HFFc6 (cell line): Measurements from ENCODE around the gene LYPD6. TPM values are rescaled to one million over a fixed set of nuclear protein-coding genes. Genes with fewer than 3 reads are reported as not detected.

Experiments used
- DNase-seq: peaks from one replicate; pipeline ENCODE4 v3.0.0-alpha.2; 2018
- H3K27ac Mint-ChIP-seq: 2 replicates; pipeline ENCODE4 v1.8.0; 2020; ENCODE audit warnings: mild to moderate bottlenecking, mixed read lengths
- H3K27me3 Mint-ChIP-seq: 2 replicates; pipeline ENCODE4 v1.8.0; 2021; ENCODE audit warnings: mild to moderate bottlenecking, moderate library complexity, mixed read lengths; ENCODE audit not compliant: insufficient read depth
- H3K36me3 Mint-ChIP-seq: 2 replicates; pipeline ENCODE4 v1.8.0; 2021; ENCODE audit warnings: low read depth, mixed read lengths
- H3K4me1 Mint-ChIP-seq: 2 replicates; pipeline ENCODE4 v1.8.0; 2020; ENCODE audit warnings: low read depth, mixed read lengths
- H3K4me3 Mint-ChIP-seq: 2 replicates; pipeline ENCODE4 v1.8.0; 2020; ENCODE audit warnings: mild to moderate bottlenecking, moderate library complexity, mixed read lengths
- H3K9me3 Mint-ChIP-seq: 2 replicates; pipeline ENCODE4 v1.8.0; 2020; ENCODE audit warnings: mild to moderate bottlenecking, mixed read lengths
- total RNA-seq, 6 experiments: library from RNA; stranded (reverse); fragmentation: NEBNext Ultra II Directional; extraction: Animal tissue kit (Norgen Biotek cat#: 25700); gene quantifications; 2 replicates in 1 of 6; 3 replicates in 5 of 6; pipeline ENCODE4 v1.2.3, GENCODE V29; 2021
- TF ChIP-seq, protein P1 (sequence below): fragments of 200-600 bp; sonication (generic); IDR thresholded peaks from 2 replicates; pipeline ENCODE4 v1.5.0; 2021; ENCODE audit warnings: antibody characterized with exemption, mild to moderate bottlenecking

The LYPD6 gene
- total RNA-seq, 6 experiments from 2014 or later, result 16.7 to 29.4 (median 22.4) TPM

DNA sequence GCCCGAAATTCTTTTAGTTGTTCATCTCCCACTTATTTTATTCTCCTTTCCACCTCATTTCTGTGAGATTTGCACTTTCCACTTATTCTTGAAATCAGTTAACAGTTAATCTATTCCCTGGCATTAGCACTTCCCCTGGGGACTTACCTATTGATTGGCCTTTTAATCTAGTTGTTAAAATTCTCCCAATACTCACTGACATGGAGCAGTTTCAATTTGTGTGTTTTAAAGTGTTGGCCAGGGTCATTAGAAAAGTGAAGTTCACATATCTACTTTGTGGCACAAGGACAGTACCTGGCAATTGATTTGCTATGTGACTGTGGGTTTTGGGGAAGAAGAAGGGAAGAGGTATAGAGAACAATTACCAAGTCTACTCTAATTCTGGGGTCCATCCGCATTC is 83.1 kb downstream of the LYPD6 start:
- H3K4me1 Mint-ChIP-seq, result peaks cover 67% of the 10 kb centered on the region
- TF ChIP-seq, protein P1, sequence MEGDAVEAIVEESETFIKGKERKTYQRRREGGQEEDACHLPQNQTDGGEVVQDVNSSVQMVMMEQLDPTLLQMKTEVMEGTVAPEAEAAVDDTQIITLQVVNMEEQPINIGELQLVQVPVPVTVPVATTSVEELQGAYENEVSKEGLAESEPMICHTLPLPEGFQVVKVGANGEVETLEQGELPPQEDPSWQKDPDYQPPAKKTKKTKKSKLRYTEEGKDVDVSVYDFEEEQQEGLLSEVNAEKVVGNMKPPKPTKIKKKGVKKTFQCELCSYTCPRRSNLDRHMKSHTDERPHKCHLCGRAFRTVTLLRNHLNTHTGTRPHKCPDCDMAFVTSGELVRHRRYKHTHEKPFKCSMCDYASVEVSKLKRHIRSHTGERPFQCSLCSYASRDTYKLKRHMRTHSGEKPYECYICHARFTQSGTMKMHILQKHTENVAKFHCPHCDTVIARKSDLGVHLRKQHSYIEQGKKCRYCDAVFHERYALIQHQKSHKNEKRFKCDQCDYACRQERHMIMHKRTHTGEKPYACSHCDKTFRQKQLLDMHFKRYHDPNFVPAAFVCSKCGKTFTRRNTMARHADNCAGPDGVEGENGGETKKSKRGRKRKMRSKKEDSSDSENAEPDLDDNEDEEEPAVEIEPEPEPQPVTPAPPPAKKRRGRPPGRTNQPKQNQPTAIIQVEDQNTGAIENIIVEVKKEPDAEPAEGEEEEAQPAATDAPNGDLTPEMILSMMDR, result no peak

DNA sequence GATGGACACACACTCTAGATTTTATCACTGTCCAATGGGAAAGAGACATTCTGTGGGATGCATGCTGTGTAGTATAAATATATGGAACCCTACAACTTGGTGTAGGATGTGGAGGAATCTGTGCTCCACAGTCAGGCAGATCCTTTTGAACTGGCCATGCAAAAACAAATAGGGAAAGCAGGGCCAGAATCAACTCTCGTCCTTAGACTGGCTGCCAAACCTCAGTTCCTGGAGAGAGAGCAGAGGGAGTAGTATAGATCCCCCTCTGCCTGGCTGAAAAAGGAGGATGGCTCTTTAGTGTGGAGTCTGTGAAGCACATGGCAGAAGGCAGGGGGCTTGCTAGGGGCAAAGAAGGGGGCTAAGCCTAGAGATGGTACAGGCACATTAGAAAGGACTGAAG is 84.7 kb downstream of the LYPD6 start:
- peaks cover 67% of the 10 kb centered on the region for H3K4me1 Mint-ChIP-seq
- no peaks in the 10 kb centered on the region for H3K9me3 Mint-ChIP-seq
- H3K27ac Mint-ChIP-seq, result peak overlapping the region; percentile 2; the same call in 1 of the 2 replicates
- H3K27me3 Mint-ChIP-seq, result no peaks in the 10 kb centered on the region
- TF ChIP-seq, protein P1, result no peak
- no peak for DNase-seq
- H3K36me3 Mint-ChIP-seq, result peaks cover 7% of the 10 kb centered on the region
- H3K4me3 Mint-ChIP-seq, result no peak overlapping the region

More for the DNA sequence above, 83.1 kb downstream of the LYPD6 start:
- Mint-ChIP-seq H3K4me3 (no peak overlapping the region), H3K9me3 (no peaks in the 10 kb centered on the region), H3K27ac (no peak overlapping the region), H3K36me3 (peaks cover 15% of the 10 kb centered on the region), H3K27me3 (peaks cover 2% of the 10 kb centered on the region)
- DNase-seq, result no peak

DNA sequence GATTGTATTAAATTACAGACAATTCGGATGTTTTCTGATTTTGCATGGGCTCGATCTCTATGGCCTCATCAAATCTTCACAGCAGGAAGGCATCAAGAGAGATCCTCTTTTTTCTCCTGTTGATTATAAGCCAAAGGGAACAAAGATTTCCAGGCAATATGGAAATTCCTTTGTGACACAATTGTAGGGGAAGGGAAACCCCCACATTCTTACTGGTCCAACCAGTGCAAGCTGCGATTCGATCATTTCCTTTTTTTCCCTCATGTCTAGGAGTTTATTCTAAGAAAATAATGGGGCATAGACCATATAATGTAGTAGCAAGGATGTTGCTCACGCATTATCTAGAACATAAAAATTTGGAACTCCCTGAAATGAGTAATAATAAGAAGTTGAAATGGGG is 87.7 kb downstream of the LYPD6 start:
- DNase-seq, result no peak
- Mint-ChIP-seq H3K9me3 (no peaks in the 10 kb centered on the region), H3K4me3 (no peak overlapping the region; the same call in 1 of the 2 replicates), H3K27me3 (no peaks in the 10 kb centered on the region), H3K4me1 (peaks cover 64% of the 10 kb centered on the region), H3K27ac (no peak overlapping the region), H3K36me3 (peaks cover 7% of the 10 kb centered on the region)
- TF ChIP-seq, protein P1, result no peak

DNA sequence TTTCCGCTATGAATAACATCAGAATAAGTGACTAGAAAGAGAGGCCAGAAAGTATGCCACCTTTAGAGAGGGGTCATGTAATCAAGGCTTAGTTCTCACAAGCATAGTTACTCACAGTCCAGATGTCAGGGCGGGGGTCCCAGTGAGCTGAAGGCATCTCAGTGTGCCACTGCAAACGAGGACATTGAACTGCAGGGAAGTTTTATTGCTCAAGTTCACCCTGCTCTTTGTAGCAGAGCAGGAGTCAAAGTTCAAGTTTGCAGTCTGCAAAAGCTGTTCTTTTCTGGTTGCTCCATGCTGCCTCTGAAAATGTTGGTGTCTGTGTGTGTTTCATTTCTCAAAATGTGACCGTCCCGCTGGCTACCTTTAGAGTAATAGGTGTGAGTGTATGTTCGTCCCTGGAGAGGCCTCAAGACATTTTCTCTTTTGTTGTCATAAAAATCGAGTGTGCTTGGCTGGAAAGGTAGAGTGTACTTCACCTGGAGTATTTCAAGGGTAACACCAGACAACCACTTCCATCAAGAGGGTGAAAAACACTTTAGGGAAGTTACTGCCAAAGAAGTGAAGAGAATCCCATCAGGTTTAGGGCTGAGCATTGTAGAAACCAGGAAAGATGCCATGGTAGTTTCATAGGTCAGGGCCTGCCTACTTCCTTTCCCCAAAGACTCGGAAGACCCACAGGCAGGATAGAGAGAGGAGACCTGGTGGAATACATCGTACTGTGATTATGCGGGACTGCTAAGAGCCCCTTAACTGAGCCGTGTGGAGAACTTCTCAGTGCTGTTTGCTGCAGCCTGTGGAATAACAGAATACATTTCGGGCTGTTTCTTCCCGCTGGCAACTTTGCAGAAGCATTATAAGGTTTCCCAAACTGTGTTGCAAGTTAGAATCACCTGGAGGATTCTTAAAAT is 89.9 kb downstream of the LYPD6 start:
- Mint-ChIP-seq H3K9me3 (no peaks in the 10 kb centered on the region), H3K27ac (peak overlapping the region; percentile 27; the same call in 1 of the 2 replicates), H3K27me3 (no peaks in the 10 kb centered on the region; the same call in 1 of the 2 replicates), H3K4me1 (peaks cover 64% of the 10 kb centered on the region), H3K36me3 (peaks cover 14% of the 10 kb centered on the region), H3K4me3 (no peak overlapping the region)
- no peak for DNase-seq
- TF ChIP-seq, protein P1, result no peak

DNA sequence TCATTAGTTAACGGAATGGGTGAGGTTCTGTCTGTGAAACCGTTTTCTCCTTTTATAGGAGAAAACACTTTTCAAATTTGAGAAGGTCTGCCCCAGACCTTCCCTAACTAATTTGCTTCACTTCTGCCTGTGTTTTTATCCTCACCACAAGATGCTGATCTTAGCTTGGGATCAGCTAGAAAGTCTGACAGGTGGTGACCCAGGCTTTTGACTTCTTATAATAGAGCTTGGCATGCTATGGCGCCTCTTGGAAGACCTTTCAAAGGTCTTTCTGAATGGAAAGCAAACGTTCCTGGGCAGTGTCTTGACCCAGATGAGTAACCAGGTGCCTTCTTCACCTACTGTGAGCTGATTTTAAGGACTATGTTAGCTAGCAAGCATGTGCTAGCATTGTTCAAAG is 91.4 kb downstream of the LYPD6 start:
- DNase-seq, result no peak
- H3K27ac Mint-ChIP-seq, result peak overlapping the region; percentile 81
- H3K36me3 Mint-ChIP-seq, result peaks cover 22% of the 10 kb centered on the region
- H3K9me3 Mint-ChIP-seq, result no peaks in the 10 kb centered on the region
- H3K27me3 Mint-ChIP-seq, result no peaks in the 10 kb centered on the region; the same call in 1 of the 2 replicates
- TF ChIP-seq, protein P1, result no peak
- H3K4me1 Mint-ChIP-seq, result peaks cover 69% of the 10 kb centered on the region
- H3K4me3 Mint-ChIP-seq, result no peak overlapping the region
